Astrocyte of the spinal cord (primary cell): ENCODE measurements around the gene PRR5L.

Experiments used
- DNase-seq: peaks from one replicate; pipeline ENCODE4 v3.0.0; 2011; ENCODE audit warnings: low read depth, low spot score
- H3K4me3 ChIP-seq: 2 replicates; pipeline ENCODE4 v1.5.1; 2011; ENCODE audit warnings: low read depth, mild to moderate bottlenecking, low read length, moderate library complexity
- CTCF ChIP-seq: IDR thresholded peaks from 2 replicates; pipeline ENCODE4 v1.5.1; 2012; ENCODE audit warnings: low read depth, mild to moderate bottlenecking, low read length, inconsistent platforms
- in situ Hi-C: cut with HindIII; loops from 2 replicates; pipeline ENCODE4 v1.10.0; 2017; ENCODE audit warnings: low sequenced_read_pairs

The PRR5L gene

GRCh38 chr11:36454941-36455631, 159.0 kb downstream of the PRR5L start:
- peak; percentile 47 for DNase-seq
- H3K4me3 ChIP-seq, result no peak overlapping the region
- no peak for TF ChIP-seq CTCF
- in situ Hi-C loops, result no loop called here

DNA sequence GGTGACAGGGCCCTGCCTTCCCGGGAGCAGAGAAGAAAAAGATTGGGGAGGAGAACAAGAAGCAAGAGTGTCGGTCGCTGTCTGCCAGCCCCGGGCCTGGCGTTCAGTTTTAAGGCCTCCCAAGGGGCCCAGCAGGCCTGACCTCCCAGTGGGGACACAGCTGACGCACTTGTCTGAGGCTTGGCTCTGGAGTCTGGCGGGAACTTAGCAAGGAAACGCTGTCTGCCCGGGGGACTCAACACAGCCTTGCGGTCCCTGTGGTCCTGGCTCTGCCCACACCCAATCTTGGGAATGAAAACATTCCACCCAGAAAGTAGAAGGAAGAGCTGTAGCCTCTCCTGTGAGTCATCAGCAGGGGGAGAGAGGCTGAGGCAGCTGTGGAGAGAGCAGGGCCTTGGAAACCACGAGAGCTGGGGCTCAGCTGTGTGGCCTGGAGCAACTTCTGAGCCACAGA, 159.6 kb downstream of the PRR5L start:
- peak; percentile 100 for DNase-seq
- no peak for TF ChIP-seq CTCF
- in situ Hi-C loops, result no loop called here
- H3K4me3 ChIP-seq, result no peak overlapping the region

GRCh38 chr11:36456156-36456555, 160.1 kb downstream of the PRR5L start:
- no peak overlapping the region for H3K4me3 ChIP-seq
- no peak for TF ChIP-seq CTCF
- in situ Hi-C loops, result no loop called here
- no peak for DNase-seq

DNA sequence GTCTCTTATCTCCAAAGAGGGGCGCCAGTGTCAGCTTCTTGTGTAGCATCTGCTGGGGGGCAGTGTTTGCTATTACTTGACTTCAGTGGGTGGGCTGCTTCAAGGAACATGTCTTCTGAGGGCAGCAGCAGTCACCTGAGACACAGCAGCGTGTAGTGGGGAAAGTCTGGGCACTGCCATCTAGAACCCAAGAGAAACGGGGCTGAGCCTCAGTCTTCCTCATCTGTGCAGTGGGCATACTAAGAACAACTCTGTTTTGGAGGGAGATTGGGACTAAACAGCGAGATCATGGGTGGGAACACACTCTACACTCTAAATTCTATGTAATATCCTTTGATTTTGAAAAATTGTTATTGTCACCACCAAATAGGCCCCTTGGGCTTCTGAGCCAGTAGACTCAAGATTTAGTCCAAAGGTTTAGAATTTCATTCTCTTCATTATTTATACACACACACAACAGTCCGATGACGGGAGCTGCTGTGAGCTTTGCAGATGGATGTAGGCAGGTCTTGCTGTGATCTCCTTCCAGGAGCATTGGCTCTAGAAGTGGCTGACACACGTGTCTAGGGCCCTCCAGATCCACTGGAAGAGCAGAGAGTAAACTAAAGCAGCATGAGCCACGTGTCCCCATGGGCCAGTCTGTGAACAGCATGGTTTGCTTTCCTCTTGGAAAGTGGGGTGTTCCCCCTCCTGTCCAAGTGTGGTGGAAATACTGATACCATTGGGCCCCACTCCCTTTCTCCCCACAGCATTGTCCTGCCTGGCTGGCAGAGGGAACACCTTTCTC, 162.2 kb downstream of the PRR5L start:
- H3K4me3 ChIP-seq, result no peak overlapping the region
- DNase-seq, result no peak
- in situ Hi-C loops, result no loop called here
- TF ChIP-seq CTCF, result no peak

GRCh38 chr11:36459046-36459445, 163.0 kb downstream of the PRR5L start:
- DNase-seq, result no peak
- no peak overlapping the region for H3K4me3 ChIP-seq
- no peak for TF ChIP-seq CTCF
- in situ Hi-C loops, result no loop called here

DNA sequence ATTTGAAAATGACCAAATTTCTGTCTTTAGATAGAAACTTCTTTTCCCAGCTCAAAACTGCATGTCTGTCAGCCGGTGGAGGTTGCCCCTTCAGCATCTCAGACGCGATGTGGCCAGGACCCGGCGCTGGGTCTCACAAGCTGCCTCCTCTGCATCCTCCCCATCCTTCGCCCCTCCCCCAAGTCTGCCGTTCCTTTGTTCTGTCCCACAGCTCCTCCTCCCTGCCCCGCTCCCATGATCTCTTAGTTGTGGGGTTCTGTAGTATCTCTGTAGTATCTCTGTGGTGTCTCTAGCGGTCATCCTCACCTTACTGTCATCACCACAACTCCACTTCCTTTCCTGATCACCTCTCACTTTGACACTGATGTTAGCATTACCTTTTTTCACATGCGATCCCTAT, 164.1 kb downstream of the PRR5L start:
- in situ Hi-C loops, result no loop called here
- no peak for DNase-seq

More for the DNA sequence above, 164.1 kb downstream of the PRR5L start:
- no peak for TF ChIP-seq CTCF
- no peak overlapping the region for H3K4me3 ChIP-seq
